Measurements from ENCODE around the gene LARGE1. TPM values are rescaled to one million over a fixed set of nuclear protein-coding genes. Genes with fewer than 3 reads are reported as not detected.

The LARGE1 gene
- total RNA-seq (ENCODE audit: low replicate concordance) = 7.2 and 28.7 TPM in 2 replicates

GRCh38 chr22:33920197-33920540 lies at the start of gene LARGE1:
LARGE1 (minus strand) TSS chr22:33920476.

Measured in smooth muscle cell of the coronary artery (primary cell).